GM11168 (cell line): ENCODE results near the gene PUM1.
"Not testable (repeated sequence)": the region's sequence is repeated elsewhere in the genome, so short reads cannot be mapped to it uniquely, and the experiment has no call there.

ENCODE experiments used
- in situ Hi-C: fragments of 300-500 bp; cut with MboI; formaldehyde crosslinking; loops from one replicate; pipeline ENCODE4 v1.12.0; 2022; ENCODE audit warnings: low sequenced_read_pairs; ENCODE audit not compliant: unreplicated experiment

Gene PUM1

DNA sequence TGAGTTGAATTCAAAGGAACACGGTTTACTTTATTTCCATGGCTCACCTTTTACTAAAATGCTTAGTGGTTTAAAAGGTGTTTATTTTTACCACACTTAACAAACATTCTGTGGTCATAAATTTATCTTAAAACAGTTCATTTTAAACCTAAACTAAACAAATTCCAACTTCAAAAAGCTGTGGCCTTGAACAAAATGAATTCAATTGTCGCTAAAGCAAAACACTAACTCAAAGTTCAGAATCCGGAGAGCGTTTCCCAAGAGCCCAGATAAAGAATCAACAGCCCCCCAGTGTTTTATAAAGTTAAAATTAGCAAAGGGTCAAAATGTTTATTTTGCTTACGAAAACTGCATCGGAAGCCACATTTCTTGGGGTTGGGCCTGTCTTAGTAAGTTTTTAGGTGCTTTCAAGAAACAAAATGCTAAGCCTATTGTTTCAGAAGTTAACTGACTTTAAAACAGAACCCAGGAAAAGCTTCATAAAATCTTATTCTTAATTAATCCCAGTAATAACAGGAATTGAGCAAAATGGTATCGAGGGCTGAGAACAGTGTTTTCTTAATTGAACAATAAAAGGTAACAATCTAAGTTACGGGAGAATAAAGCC lies 1.3 kb downstream of the PUM1 start:
- in situ Hi-C loops, result no loop called here

DNA sequence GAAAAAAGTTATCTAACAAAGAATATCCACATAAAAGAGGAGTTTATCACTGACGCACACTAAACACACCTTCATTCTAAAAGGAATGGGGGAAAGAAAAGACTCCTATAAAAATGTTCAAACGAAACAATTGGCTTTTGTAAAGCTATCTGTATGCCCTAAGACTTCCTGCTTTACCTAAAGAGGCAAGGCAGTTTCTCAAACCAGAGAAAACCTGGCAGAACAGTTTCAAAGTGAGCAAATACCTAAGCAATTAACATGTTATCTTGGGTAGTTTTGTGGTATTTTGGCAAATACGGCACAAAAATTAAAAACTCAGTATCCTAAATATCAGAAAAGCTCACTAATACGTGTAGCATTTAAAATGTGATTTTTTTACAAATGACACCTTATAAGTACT lies 1.9 kb downstream of the PUM1 start:
- in situ Hi-C loops, result no loop called here

DNA sequence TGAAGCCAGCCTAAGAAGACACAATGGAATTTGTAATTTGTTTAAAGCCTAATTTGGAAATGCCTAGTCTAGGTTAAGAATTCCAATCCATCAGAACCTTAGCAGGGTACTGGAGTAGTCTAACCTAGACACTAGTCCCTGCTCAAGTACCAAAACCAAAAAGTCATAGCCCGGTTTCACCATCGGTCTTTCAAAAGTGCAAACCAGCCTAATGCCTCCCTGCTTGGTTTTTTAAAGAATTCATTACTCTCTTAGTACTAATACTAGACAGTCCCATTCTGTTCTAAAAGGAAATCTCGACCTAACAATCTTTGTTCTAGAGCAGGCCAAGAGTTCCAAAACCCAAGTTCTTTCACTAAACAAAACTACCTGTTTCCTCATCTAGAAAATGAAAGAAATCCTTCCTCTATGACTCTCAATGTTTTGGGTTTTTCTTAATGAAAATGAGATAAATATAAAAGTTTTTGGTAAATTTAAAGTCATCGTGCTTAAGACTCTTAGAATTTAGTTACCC lies 2.6 kb downstream of the PUM1 start:
- in situ Hi-C loops, result no loop called here

DNA sequence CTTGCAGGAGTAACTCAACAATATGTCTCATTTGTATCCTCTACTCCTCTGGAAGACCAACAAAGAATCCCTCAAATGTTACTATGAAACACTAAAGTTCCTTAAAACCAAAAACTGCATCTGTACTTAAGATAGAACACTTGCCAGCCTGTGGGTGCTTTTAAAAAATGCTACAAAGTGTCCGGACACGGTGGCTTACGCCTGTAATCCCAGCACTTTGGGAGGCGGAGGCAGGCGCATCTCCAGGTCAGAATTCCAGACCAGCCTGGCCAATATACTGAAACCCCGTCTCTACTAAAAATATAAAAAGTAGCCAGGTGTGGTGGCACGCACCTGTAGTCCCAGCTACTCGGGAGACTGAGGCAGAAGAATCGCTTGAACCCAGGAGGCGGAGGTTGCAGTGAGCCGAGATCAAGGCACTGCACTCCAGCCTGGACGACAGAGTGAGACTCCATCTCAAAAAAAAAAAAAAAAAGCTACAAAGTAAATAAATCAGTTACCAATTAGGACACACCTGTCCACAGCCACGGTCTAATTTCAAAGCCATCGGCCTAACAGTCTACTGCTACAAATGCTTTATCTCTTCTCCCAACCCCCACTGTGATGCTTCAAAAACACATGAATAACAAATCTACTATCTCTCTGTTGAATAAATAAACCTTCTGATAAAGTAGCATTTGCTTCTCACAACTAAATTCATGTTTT lies 3.2 kb downstream of the PUM1 start:
- in situ Hi-C loops, result not testable (repeated sequence)

DNA sequence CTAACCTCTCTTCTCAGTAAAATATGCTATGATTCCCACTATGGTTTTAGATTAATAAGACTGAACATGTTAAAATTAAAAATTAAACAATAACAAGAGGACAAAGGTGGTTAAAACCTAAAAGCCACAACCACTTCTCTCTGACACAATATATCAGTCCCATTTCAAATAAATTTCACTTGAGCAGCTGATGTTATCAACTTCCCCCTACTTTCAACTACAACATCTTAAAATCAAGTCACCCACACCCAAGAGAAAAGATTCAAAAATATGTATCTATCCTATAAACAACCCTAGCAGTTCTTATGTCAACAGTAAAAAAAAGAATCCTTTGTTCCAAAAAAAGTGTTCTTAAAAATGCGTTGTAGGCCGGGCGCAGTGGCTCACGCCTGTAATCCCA lies 7.5 kb downstream of the PUM1 start:
- in situ Hi-C loops, result no loop called here

DNA sequence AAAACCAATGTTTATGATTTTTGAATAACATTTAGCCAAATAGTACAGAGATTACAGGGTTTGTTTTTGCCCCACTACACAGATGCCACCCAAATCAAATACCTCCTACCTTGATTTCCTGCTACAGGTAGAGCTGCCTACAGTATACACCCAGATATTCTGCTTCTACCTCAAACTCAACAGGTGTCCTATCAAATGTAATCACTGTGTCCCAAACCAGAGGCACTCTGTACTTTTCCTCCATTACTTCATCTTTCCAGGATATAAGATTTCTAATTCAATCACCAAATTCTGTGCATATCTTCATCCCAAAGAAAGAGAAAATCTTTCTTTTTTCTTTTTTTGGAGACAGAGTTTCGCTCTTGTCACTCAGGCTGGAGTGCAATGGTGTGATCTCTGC lies 9.6 kb downstream of the PUM1 start:
- in situ Hi-C loops, result no loop called here

DNA sequence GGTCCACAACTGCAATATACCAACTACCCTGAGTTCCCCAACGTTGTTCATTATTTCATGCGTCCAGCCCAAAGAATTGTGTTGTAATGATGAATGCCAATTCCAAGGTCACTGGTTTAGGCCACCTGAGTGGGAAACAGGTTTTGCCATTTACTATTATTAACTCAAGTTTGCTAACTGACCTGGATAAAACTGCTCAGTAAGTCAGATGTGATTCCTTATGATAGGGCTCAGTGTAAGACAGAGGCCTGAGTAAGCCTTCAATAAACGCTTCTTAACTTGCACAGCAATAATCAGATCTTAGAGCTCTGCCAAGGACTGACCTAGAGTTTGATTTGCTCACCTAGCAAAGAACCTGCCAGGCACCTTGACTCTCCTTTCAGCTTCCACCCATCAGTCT lies 10.0 kb downstream of the PUM1 start:
- in situ Hi-C loops, result no loop called here

DNA sequence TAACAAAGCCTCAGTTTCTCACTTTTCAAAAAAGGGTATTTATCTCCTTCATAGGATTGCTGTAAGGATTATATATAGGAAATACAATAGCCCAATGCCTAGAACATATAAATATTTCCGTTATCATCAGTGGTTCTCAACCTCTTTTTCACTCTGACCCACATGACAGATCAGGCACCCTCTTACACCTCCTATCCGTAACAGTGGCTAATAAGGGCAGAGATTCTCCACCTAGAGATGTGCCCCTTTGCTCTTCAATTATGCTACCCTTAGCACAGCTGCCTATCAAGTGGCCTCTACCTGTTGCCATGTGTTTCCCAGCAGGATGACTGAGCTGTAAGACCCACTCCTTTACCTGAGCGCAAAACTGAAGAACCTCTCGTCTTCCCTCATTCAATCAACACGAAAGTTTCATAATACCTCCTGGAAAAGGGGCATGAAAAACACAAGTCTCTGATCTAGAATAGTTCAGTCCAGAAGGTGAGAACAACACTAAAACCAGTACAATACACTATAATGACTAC lies 10.5 kb downstream of the PUM1 start:
- in situ Hi-C loops, result no loop called here

DNA sequence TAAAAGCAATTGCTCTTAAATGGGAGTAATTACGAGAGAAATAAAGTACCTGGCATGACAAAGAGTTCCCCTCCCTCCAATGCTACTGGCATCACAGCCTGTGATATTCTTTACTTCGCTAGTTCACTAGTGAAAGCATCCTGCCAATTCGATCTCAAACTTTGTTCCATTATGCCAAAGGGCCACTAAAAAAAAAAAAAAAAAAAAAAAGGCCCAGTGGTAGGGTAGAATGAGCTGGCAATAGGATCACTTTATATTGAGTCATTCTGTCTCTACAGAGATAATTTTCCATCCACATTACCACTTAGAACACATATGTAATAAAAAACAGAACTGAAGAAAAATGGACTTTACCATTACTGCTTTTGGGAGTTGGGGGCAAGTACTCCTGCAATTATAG lies 11.2 kb downstream of the PUM1 start:
- in situ Hi-C loops, result no loop called here

DNA sequence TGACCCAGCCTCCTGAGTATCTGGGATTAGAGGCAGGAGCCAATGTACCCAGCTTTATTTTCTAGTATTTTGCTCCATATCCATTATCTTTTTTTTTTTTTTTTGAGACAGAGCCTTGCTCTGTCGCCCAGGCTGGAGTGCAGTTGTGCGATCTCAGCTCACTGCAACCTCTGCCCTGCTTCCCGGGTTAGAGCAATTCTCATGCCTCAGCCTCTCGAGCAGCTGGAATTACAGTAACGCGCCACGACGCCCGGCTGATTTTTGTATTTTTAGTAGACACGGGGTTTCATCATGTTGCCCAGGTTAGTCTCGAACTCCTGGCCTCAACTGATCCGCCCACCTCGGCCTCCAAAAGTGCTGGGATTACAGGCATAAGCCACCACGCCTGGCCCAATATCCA lies 12.9 kb downstream of the PUM1 start:
- in situ Hi-C loops, result not testable (repeated sequence)

DNA sequence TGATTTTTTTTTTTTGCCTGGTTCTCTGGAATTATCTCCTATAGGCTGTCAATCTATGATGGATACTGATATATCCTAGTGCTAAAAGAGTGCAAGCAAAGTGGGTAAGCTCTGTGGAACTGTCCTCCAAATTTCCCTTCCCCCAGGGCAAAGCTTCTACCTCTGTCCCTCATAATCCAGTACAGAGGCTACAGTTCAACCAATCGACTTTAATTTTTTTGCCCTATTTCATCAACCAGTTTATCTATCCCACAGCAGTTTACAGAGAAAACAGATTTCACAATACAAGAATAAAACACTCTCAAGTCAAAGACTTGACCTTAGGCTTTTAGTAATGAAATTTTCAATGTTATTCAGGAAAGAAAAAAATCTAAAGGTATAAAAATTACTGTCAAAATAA lies 13.9 kb downstream of the PUM1 start:
- in situ Hi-C loops, result no loop called here

DNA sequence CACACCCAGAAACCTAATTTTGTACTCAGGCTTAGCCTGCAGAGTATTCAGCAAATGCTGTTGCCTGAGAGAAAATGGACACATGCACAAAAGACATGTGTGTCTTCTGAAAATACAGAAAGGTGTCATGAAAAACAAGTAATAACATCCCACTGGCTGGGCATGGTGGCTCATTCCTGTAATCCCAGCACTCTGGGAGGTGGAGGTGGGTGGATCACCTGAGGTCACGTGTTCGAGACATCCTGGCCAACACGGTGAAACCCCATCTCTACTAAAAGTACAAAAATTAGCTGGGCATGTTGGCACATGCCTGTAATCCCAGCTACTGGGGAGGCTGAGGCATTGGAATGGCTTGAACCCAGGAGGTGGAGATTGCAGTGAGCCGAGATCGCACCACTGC lies 18.0 kb downstream of the PUM1 start:
- in situ Hi-C loops, result not testable (repeated sequence)

DNA sequence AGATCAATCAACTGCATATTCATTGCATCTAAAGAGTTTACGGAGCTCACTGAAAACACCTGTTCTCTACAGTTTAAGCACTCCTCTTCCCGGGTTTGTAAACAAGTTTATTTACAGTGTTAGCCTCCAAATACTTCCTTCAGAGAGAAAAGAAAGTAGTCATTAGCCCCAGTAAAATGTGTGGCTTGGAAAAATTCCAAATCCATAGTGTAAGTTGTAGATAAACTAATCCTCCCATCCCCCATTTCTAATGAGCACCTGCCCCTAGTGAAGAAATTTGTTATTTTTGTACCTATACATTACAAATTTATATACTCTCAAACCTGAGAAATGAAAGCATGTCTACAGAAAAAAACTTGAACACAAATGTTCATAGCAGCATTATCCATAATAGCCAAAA lies 21.9 kb downstream of the PUM1 start:
- in situ Hi-C loops, result no loop called here

DNA sequence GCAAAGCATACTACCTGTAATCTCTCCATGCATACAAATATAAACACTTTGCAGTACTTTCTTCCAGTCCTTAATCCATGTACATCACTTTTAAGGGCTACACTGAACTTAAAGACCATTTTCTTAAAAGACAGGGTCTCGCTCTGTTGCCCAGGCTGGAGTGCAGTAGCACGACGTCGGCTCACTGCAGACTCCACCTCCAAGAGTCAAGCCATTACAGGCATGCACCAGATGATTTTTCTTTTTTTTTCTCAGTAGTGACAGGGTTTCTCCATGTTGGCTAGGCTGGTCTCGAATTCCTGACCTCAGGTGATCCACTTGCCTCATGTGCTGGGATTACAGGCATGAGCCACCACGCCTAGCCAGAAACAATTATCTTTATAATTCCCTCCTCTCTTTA lies 22.9 kb downstream of the PUM1 start:
- in situ Hi-C loops, result no loop called here

DNA sequence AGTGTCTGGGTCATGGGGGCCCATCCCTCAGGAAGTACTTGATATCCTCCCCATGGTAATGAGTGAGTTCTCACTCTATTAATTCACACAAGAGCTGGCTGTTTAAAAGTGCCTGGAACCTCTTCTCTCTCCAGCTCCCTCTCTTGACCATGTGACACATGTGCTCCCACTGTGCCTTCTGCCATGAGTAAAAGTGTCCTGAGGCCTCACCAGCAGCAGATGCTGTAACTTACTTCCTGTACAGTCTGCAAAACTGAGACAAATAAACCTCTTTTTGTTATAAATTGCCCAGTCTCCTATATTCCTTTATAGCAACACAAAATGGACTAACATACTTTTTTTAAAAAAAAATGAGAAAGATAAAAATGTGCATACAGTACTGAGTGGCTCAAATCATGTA lies 24.0 kb downstream of the PUM1 start:
- in situ Hi-C loops, result no loop called here

DNA sequence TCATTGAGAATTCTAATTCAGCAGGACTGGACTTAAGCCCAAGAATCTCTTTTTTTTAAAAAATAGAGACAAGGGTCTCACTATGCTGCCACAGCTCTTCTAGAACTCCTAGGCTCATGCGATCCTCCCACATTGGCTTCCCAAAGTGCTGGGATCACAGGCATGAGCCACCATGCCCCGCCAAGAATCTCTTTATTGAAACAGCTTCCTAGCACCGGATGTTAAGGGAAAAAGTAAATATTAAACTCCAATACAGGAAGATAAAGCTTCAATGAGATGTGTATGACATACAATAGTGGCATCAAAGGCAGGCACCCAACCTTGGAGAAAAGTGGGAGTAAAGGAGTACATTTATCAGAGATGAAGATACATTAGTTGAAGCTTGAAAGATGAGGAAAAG lies 25.5 kb downstream of the PUM1 start:
- in situ Hi-C loops, result no loop called here

DNA sequence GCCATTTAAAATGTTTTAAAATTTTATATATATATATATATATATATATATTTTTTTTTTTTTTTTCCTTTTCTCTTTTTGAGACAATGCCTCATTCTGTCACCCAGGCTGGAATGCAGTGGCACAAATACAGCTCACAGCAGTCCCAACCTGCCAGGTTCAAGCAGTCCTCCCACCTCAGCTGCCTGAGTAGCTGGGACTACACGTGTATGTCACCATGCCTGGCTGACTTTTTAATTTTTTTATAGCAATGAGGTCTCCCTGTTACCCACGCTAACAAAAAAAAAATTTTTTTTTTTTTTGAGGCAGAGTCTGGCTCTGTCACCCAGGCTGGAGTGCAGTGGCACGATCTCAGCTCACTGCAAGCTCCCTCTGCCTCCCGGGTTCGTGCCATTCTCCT lies 26.6 kb downstream of the PUM1 start:
- in situ Hi-C loops, result not testable (repeated sequence)

DNA sequence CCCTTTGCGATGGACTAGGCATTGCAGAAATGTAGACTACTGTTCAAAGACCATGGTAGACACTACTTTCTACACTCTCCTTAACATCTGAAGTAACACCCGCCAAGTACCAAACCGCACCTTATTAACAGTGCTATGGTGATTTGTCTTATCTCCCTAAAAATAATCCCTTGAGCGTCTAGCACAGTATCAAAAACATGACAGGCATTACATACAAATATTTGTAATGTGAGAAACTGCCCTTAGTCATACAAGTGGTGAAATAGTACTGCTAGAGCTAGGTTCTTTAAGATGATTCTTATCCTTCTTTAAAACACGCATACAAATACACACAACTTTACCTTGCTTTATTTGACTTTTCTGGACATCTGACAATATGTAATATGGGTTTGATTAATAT lies 27.2 kb downstream of the PUM1 start:
- in situ Hi-C loops, result no loop called here

DNA sequence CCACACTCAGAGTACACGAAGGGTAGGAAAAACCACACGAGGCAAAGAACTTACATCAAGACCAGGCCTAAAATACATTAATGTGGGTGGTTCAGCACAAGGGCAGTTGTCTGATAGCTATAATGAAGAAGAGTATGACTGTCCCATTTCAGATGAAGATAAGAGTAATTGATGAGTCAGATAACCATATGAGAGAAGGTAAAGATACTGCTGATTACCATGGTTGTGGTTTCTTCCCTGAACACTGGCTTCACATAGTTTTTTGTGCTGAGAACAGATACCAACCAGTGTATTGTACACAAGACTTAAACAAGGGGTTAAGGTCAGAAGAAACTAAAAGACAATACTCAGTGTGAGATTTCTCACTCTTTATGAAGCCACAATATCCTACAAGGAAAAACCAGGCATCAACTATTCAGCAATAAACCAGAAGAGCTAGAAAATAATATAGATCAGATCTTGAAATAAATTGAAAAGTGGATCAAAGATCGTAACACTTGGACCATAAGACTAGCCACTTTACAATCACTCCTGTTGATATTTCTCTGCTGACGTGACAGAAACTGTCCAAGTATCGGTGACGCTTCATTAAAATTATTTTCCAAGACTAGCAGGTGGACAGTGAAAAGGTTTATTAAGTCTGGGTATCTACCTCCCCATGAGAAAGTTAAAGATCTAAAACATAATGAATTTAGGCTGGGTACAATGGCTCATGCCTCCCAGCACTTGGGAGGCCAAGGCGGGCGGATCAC lies 28.6 kb downstream of the PUM1 start:
- in situ Hi-C loops, result no loop called here

DNA sequence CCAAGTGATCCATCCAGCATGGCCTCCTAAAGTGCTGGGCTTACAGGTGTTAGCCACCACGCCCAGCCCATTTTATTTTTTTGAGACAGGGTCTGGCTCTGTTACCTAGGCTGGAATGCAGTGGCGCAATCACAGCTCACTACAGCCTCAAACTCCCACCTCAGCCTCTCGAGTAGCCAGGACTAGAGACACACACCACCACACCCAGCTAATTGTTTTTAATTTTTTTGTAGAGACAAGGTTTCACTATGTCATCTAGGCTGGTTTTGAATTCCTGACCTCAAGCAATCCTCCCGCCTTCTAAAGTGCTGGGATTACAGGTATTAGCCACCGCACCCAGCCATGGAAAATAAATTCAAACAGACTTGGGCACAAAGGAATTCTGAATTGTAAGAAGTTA lies 31.9 kb downstream of the PUM1 start:
- in situ Hi-C loops, result no loop called here

DNA sequence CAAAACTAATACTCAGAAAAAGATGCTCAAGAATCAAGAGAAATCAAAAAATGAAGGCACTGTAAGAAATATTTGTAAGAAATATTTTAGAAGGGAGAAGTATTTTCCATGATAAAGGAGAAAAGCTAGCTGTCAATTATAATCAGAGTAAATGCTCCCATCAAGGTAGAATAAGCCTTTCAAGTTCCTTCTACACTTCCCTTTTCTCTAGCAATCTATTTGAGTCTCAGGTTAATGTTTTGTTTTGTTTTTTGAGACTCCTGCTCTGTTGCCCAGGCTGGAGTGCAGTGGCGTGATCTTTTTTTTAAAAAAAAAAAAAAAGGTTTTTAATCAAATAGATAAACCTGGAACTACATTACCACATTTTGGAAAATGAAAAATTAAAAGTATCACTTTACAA lies 33.3 kb downstream of the PUM1 start:
- in situ Hi-C loops, result no loop called here
